PC-3 (cell line): ENCODE data around the gene IL18BP. TPM values are rescaled to one million over a fixed set of nuclear protein-coding genes. Genes with fewer than 3 reads are reported as not detected.

ENCODE experiments used
- ATAC-seq: fragments of 200-7000 bp; cut with Tn5 transposase; 2 replicates; pipeline ENCODE4 v1.9.1; 2020; ENCODE audit warnings: mild to moderate bottlenecking, moderate library complexity
- BruUV-seq: library from RNA; stranded (reverse); fragments of 400-500 nt; replicated peaks from 2 replicates; lab custom pipeline; 2021; lab: Mats Ljungman, UMichigan
- CTCF ChIA-PET: fragments of 300-600 bp; sonication (Branson Sonifier 250); formaldehyde crosslinking; loops from one replicate; lab custom pipeline; 2022; ENCODE audit warnings: antibody characterized with exemption; lab: Charles Lee
- POLR2A ChIA-PET: fragments of 300-600 bp; sonication (Branson Sonifier 250); formaldehyde crosslinking; loops from one replicate; lab custom pipeline; 2022; ENCODE audit warnings: antibody characterized with exemption; ENCODE audit not compliant: unreplicated experiment; lab: Charles Lee
- DNase-seq: peaks from one replicate; pipeline ENCODE4 v3.0.0-alpha.2; 2015
- H2AFZ ChIP-seq: fragments of 300-600 bp; sonication (generic); 2 replicates; pipeline ENCODE4 v1.6.0; 2016; ENCODE audit warnings: antibody characterized with exemption, low read length
- H3F3A ChIP-seq: fragments of 300-600 bp; sonication (generic); one replicate; pipeline ENCODE4 v1.6.0; 2017; ENCODE audit warnings: antibody characterized with exemption, low read length, control low read depth, mild to moderate bottlenecking; ENCODE audit not compliant: unreplicated experiment
- H3K27ac ChIP-seq: fragments of 300-600 bp; sonication (generic); 2 replicates; pipeline ENCODE4 v1.5.1; 2016; ENCODE audit warnings: mild to moderate bottlenecking, low read length
- H3K27me3 ChIP-seq: fragments of 300-600 bp; sonication (generic); 2 replicates; pipeline ENCODE4 v1.6.1; 2016; ENCODE audit warnings: low read length, mixed read lengths
- H3K36me3 ChIP-seq: fragments of 300-600 bp; sonication (generic); 2 replicates; pipeline ENCODE4 v1.6.1; 2016; ENCODE audit warnings: low read depth, mixed run types, low read length, mixed read lengths
- H3K4me1 ChIP-seq: fragments of 300-600 bp; sonication (generic); 2 replicates; pipeline ENCODE4 v1.5.1; 2016; ENCODE audit warnings: low read length; ENCODE audit not compliant: insufficient read depth
- H3K4me2 ChIP-seq: fragments of 300-600 bp; sonication (generic); 2 replicates; pipeline ENCODE4 v1.6.0; 2016; ENCODE audit warnings: low read length
- H3K4me3 ChIP-seq: fragments of 300-600 bp; sonication (generic); 2 replicates; pipeline ENCODE4 v1.5.1; 2016; ENCODE audit warnings: mild to moderate bottlenecking, low read length, mixed read lengths
- H3K79me2 ChIP-seq: fragments of 300-600 bp; sonication (generic); 2 replicates; pipeline ENCODE4 v1.6.1; 2017; ENCODE audit warnings: low read length, mixed read lengths
- H3K9ac ChIP-seq: fragments of 300-600 bp; sonication (generic); 2 replicates; pipeline ENCODE4 v1.6.0; 2016; ENCODE audit warnings: mild to moderate bottlenecking, low read length
- H3K9me2 ChIP-seq: fragments of 300-600 bp; sonication (generic); replicated peaks from 2 replicates; pipeline ENCODE4 v1.6.1; 2016; ENCODE audit warnings: mixed run types, low read length, mixed read lengths
- H3K9me3 ChIP-seq: fragments of 300-600 bp; sonication (generic); 2 replicates; pipeline ENCODE4 v1.6.1; 2016; ENCODE audit warnings: low read length, mixed read lengths
- H4K20me1 ChIP-seq: fragments of 300-600 bp; sonication (generic); 2 replicates; pipeline ENCODE4 v1.6.1; 2016; ENCODE audit warnings: low read length, mixed read lengths
- CTCF ChIP-seq: fragments of 300-600 bp; sonication (generic); conservative IDR thresholded peaks from 2 replicates; pipeline ENCODE4 v1.5.1; 2017; ENCODE audit warnings: antibody characterized with exemption, low read depth, mild to moderate bottlenecking, low read length
- EZH2 ChIP-seq: fragments of 300-600 bp; sonication (generic); IDR thresholded peaks from one replicate; pipeline ENCODE4 v1.6.1; 2017; ENCODE audit warnings: antibody characterized with exemption, mild to moderate bottlenecking, low read length; ENCODE audit not compliant: unreplicated experiment
- EZH2phosphoT487 ChIP-seq: fragments of 300-600 bp; sonication (generic); IDR thresholded peaks from 2 replicates; pipeline ENCODE4 v1.6.1; 2018; ENCODE audit warnings: mild to moderate bottlenecking, antibody characterized with exemption, low read length, borderline replicate concordance
- intact Hi-C: fragments of 100-400 bp; cut with micrococcal nuclease; formaldehyde crosslinking; loops from 2 replicates; pipeline ENCODE4 v1.9.0; 2023
- total RNA-seq: library from RNA; depleted of rRNA; stranded (reverse); fragments of >200 nt; gene quantifications from 2 replicates; pipeline ENCODE4 v1.2.3, GENCODE V29; 2014

The IL18BP gene
- total RNA-seq, 1 experiment from 2014 or later = 7.2 TPM

GRCh38 chr11:71987521-71987920, 11.2 kb upstream of the IL18BP start:
- POLR2A ChIA-PET = interaction anchor here (0.6 kb wide), 1 partner anchor 45 kb away, joined by 6 read pairs; no protein-coding TSS in a partner anchor

GRCh38 chr11:71988050-71988449, 10.7 kb upstream of the IL18BP start:
- no peak for TF ChIP-seq EZH2
- no peak for TF ChIP-seq CTCF
- no peak for TF ChIP-seq EZH2phosphoT487
- Histone ChIP-seq H3K27ac (no peak overlapping the region), H3K9me2 (no peaks in the 10 kb centered on the region), H3K4me3 (no peak overlapping the region), H3K79me2 (no peaks in the 10 kb centered on the region), H3F3A (no peaks in the 10 kb centered on the region), H3K36me3 (peaks cover 26% of the 10 kb centered on the region), H2AFZ (no peak overlapping the region), H3K4me2 (no peak overlapping the region), H4K20me1 (no peaks in the 10 kb centered on the region), H3K27me3 (no peaks in the 10 kb centered on the region), H3K9me3 (no peaks in the 10 kb centered on the region), H3K4me1 (no peaks in the 10 kb centered on the region), H3K9ac (no peak overlapping the region)
- intact Hi-C loops = no loop called here
- no TSS peak for BruUV-seq
- ChIA-PET CTCF (no interaction called here), POLR2A (interaction anchor here (0.6 kb wide), 1 partner anchor 45 kb away, joined by 6 read pairs; no protein-coding TSS in a partner anchor)
- ATAC-seq (peak; percentile 75), DNase-seq (peak; percentile 41)

More at GRCh38 chr11:71987521-71987920, 11.2 kb upstream of the IL18BP start:
- Histone ChIP-seq H3K4me2 (no peak overlapping the region), H3K9me3 (no peaks in the 10 kb centered on the region), H3K79me2 (no peaks in the 10 kb centered on the region), H3F3A (no peaks in the 10 kb centered on the region), H4K20me1 (no peaks in the 10 kb centered on the region), H3K9me2 (no peaks in the 10 kb centered on the region), H3K27me3 (no peaks in the 10 kb centered on the region), H3K9ac (no peak overlapping the region), H2AFZ (no peak overlapping the region), H3K36me3 (peaks cover 26% of the 10 kb centered on the region), H3K4me1 (no peaks in the 10 kb centered on the region), H3K27ac (no peak overlapping the region), H3K4me3 (no peak overlapping the region)
- CTCF ChIA-PET = no interaction called here
- DNase-seq (no peak), ATAC-seq (peak; percentile 42)
- intact Hi-C loops = no loop called here
- TF ChIP-seq EZH2phosphoT487 = no peak
- TF ChIP-seq CTCF = no peak
- TF ChIP-seq EZH2 = no peak
- BruUV-seq = no TSS peak

- Histone ChIP-seq H4K20me1 (no peaks in the 10 kb centered on the region), H3K36me3 (peaks cover 21% of the 10 kb centered on the region), H3F3A (no peaks in the 10 kb centered on the region), H3K27ac (no peak overlapping the region), H3K79me2 (no peaks in the 10 kb centered on the region), H3K9me3 (no peaks in the 10 kb centered on the region), H3K4me3 (no peak overlapping the region), H3K9ac (no peak overlapping the region), H3K4me2 (no peak overlapping the region), H3K9me2 (no peaks in the 10 kb centered on the region), H3K27me3 (no peaks in the 10 kb centered on the region), H3K4me1 (no peaks in the 10 kb centered on the region), H2AFZ (no peak overlapping the region)
- CTCF ChIA-PET = no interaction called here
- no TSS peak for BruUV-seq
- DNase-seq (no peak), ATAC-seq (no peak)
- TF ChIP-seq EZH2 = no peak
- TF ChIP-seq EZH2phosphoT487 = no peak
- TF ChIP-seq CTCF = no peak
- intact Hi-C loops = no loop called here
- POLR2A ChIA-PET = no interaction called here
Observed at GRCh38 chr11:71990701-71991100, 8.0 kb upstream of the IL18BP start.
